Suprapubic skin (tissue), 4 donors: ENCODE measurements around the gene AGMO.

ENCODE experiments used
- EP300 ChIP-seq: sonication (generic); formaldehyde crosslinking; IDR thresholded peaks from one replicate; pipeline ENCODE4 v1.6.1; 2017; ENCODE audit warnings: antibody characterized with exemption
- POLR2A ChIP-seq, 2 donors: fragments of 450-650 bp; IDR thresholded peaks; one replicate each; pipeline ENCODE4 v1.6.1; 2017; ENCODE audit warnings: antibody characterized with exemption in 2 of 2, mild to moderate bottlenecking in 2 of 2, moderate library complexity in 2 of 2
- POLR2AphosphoS5 ChIP-seq, 3 donors: sonication (generic); formaldehyde crosslinking; IDR thresholded peaks; one replicate each; pipeline ENCODE4 v1.6.1; 2017; ENCODE audit warnings: antibody characterized with exemption in 3 of 3
- TF ChIP-seq, protein P1 (sequence below), 2 donors: fragments of 200-600 bp in 1 of 2; fragments of 450-650 bp in 1 of 2; sonication (generic) in 1 of 2; IDR thresholded peaks; one replicate each; pipeline ENCODE4 v1.5.1; 2016 to 2019; ENCODE audit warnings: antibody characterized with exemption in 2 of 2, mild to moderate bottlenecking in 1 of 2, moderate library complexity in 1 of 2

DNA sequence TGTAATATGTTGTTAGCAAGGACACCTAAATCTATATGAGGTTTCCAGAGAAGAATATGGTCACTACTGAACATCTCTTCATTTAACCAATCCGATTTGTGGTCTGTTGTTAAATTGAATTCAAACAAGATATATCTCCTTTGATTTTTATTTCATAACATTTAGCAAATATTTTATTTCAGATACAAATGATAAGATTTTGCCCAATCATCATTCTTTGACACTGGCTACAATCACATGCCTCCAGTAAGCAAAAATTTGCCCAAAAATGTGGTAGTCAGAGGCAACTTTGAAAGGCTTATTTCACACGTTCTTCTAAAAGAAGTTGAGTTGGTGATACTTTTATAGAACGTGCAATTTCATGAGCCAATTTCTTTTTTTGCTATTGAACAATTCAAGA is 44.7 kb upstream of the AGMO start:
- TF ChIP-seq, protein P1, sequence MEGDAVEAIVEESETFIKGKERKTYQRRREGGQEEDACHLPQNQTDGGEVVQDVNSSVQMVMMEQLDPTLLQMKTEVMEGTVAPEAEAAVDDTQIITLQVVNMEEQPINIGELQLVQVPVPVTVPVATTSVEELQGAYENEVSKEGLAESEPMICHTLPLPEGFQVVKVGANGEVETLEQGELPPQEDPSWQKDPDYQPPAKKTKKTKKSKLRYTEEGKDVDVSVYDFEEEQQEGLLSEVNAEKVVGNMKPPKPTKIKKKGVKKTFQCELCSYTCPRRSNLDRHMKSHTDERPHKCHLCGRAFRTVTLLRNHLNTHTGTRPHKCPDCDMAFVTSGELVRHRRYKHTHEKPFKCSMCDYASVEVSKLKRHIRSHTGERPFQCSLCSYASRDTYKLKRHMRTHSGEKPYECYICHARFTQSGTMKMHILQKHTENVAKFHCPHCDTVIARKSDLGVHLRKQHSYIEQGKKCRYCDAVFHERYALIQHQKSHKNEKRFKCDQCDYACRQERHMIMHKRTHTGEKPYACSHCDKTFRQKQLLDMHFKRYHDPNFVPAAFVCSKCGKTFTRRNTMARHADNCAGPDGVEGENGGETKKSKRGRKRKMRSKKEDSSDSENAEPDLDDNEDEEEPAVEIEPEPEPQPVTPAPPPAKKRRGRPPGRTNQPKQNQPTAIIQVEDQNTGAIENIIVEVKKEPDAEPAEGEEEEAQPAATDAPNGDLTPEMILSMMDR (IDR thresholded peaks at IDR 0.05): no peak
- TF ChIP-seq POLR2AphosphoS5 (IDR thresholded peaks at IDR 0.05) (no peak), POLR2A (IDR thresholded peaks at IDR 0.05) (no peak), EP300 (no peak)
